ENCODE measurements around the gene PXDC1.

PXDC1 gene

DNA sequence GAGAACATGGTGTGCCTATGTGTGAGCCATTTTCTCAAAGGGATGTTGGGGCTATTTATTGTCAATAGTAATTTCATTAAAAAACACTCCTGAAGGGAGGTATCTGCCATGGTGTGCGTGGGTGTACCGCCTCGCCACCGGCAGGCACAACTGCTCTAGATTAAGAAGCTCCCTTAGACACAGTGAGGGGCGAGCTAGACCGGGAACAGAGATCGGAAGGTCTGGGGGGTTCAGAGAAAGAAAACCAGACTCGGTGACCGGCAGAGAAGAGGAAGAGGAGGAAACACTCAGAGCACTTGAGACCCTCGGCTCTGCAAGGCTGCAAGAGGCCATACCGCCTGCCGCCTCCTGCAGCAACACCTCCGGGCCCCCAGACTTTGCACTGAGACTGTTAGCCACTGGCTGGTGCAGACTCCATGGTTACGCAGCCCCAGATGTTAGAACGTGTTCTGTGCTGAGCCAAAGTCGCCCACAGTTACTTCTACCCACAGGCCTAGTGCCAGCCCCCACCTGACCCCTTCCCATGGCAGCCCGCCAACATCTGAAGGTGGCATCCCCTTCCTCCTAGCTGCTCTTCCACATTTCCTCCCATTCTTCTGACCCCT, 18.1 kb downstream of the PXDC1 start:
- H3K27me3 ChIP-seq (ENCODE audit: control insufficient read depth in 5 of 5, insufficient read depth in 4 of 5, low read length in 5 of 5) = no peaks in the 10 kb centered on the region
- H3K36me3 ChIP-seq (ENCODE audit: control insufficient read depth in 5 of 5, insufficient read depth in 5 of 5, low read length in 5 of 5) = peaks cover 10 to 92% (median 82%) of the 10 kb centered on the region in 5 donors
- H3K9ac ChIP-seq (ENCODE audit: low read length in 5 of 5) = no peak overlapping the region
- peaks cover 7 to 38% (median 36%) of the 10 kb centered on the region in 5 donors for H3K4me1 ChIP-seq (ENCODE audit: control insufficient read depth in 5 of 5, insufficient read depth in 5 of 5, low read length in 5 of 5)
- no peak overlapping the region for H3K4me3 ChIP-seq (ENCODE audit: low read depth in 1 of 5, low read length in 5 of 5)
- H3K27ac ChIP-seq (ENCODE audit: low read depth, low read length) = no peak overlapping the region
- no peaks in the 10 kb centered on the region for H3K9me3 ChIP-seq (ENCODE audit: control insufficient read depth in 5 of 5, low read length in 5 of 5)

- Histone ChIP-seq H3K36me3 (ENCODE audit: control insufficient read depth in 5 of 5, insufficient read depth in 5 of 5, low read length in 5 of 5) (peaks cover 14 to 92% (median 82%) of the 10 kb centered on the region in 5 donors), H3K9ac (ENCODE audit: low read length in 5 of 5) (no peak overlapping the region), H3K4me3 (ENCODE audit: low read depth in 1 of 5, low read length in 5 of 5) (peak overlapping the region in 1 of 5 donors; percentile 9), H3K27ac (ENCODE audit: low read depth, low read length) (no peak overlapping the region), H3K27me3 (ENCODE audit: control insufficient read depth in 5 of 5, insufficient read depth in 4 of 5, low read length in 5 of 5) (no peaks in the 10 kb centered on the region), H3K4me1 (ENCODE audit: control insufficient read depth in 5 of 5, insufficient read depth in 5 of 5, low read length in 5 of 5) (peaks cover 7 to 31% (median 31%) of the 10 kb centered on the region in 5 donors), H3K9me3 (ENCODE audit: control insufficient read depth in 5 of 5, low read length in 5 of 5) (no peaks in the 10 kb centered on the region)
These were observed 19.0 kb downstream of the PXDC1 start for GRCh38 chr6:3732345-3733141.

GRCh38 chr6:3731700-3732099, 19.8 kb downstream of the PXDC1 start:
- H3K9ac ChIP-seq (ENCODE audit: low read length in 5 of 5) = no peak overlapping the region
- H3K9me3 ChIP-seq (ENCODE audit: control insufficient read depth in 5 of 5, low read length in 5 of 5) = no peaks in the 10 kb centered on the region
- H3K36me3 ChIP-seq (ENCODE audit: control insufficient read depth in 5 of 5, insufficient read depth in 5 of 5, low read length in 5 of 5) = peaks cover 14 to 92% (median 82%) of the 10 kb centered on the region in 5 donors
- H3K27me3 ChIP-seq (ENCODE audit: control insufficient read depth in 5 of 5, insufficient read depth in 4 of 5, low read length in 5 of 5) = no peaks in the 10 kb centered on the region
- peaks cover 4 to 31% (median 22%) of the 10 kb centered on the region in 5 donors for H3K4me1 ChIP-seq (ENCODE audit: control insufficient read depth in 5 of 5, insufficient read depth in 5 of 5, low read length in 5 of 5)
- H3K4me3 ChIP-seq (ENCODE audit: low read depth in 1 of 5, low read length in 5 of 5) = no peak overlapping the region
- H3K27ac ChIP-seq (ENCODE audit: low read depth, low read length) = no peak overlapping the region

DNA sequence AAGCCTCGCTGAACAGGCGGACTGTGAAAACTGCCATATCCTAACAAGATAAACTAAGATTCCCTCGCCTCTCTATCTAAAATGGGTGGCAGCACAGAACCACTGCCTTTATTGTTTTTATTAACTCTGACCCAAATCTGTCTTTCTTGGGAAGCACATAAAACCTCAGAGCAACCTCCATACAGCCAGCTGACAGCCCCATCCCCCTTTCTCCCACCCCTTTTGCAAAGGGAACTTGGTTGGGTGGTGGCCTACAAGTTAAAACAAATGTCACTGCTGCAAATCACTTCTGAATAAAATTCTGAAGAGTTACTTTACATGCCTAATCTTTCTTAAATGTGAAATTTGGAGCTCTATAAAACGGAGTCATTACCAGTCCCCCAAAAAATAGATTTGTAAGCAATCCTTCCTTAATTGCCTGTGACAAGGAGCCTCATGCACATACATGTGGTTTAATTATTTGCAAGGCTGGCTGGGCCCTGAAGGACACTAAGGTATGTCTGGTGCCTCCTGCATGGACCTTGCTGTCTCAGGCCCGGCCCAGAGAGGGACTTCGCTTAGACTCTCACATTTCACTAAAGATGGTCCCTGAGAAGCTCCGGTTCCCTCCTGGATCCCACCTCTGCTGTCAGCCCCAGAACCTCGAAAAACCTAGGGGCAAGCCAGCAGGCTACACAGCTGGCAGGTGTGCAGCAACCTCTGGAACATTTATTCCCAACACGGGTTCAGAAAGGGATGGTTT, 21.7 kb downstream of the PXDC1 start:
- Histone ChIP-seq H3K9ac (ENCODE audit: low read length in 5 of 5) (no peak overlapping the region), H3K27ac (ENCODE audit: low read depth, low read length) (no peak overlapping the region), H3K27me3 (ENCODE audit: control insufficient read depth in 5 of 5, insufficient read depth in 4 of 5, low read length in 5 of 5) (no peaks in the 10 kb centered on the region), H3K9me3 (ENCODE audit: control insufficient read depth in 5 of 5, low read length in 5 of 5) (no peaks in the 10 kb centered on the region), H3K4me1 (ENCODE audit: control insufficient read depth in 5 of 5, insufficient read depth in 5 of 5, low read length in 5 of 5) (peaks cover 5 to 40% (median 29%) of the 10 kb centered on the region in 5 donors), H3K4me3 (ENCODE audit: low read depth in 1 of 5, low read length in 5 of 5) (no peak overlapping the region), H3K36me3 (ENCODE audit: control insufficient read depth in 5 of 5, insufficient read depth in 5 of 5, low read length in 5 of 5) (peaks cover 9 to 91% (median 82%) of the 10 kb centered on the region in 5 donors)

- H3K4me3 ChIP-seq (ENCODE audit: low read depth in 1 of 5, low read length in 5 of 5) = no peak overlapping the region
- no peak overlapping the region for H3K9ac ChIP-seq (ENCODE audit: low read length in 5 of 5)
- H3K9me3 ChIP-seq (ENCODE audit: control insufficient read depth in 5 of 5, low read length in 5 of 5) = no peaks in the 10 kb centered on the region
- no peak overlapping the region for H3K27ac ChIP-seq (ENCODE audit: low read depth, low read length)
- H3K27me3 ChIP-seq (ENCODE audit: control insufficient read depth in 5 of 5, insufficient read depth in 4 of 5, low read length in 5 of 5) = peaks cover 0 to 2% (median 0%) of the 10 kb centered on the region in 5 donors
- peaks cover 11 to 55% (median 42%) of the 10 kb centered on the region in 5 donors for H3K4me1 ChIP-seq (ENCODE audit: control insufficient read depth in 5 of 5, insufficient read depth in 5 of 5, low read length in 5 of 5)
- H3K36me3 ChIP-seq (ENCODE audit: control insufficient read depth in 5 of 5, insufficient read depth in 5 of 5, low read length in 5 of 5) = peaks cover 9 to 91% (median 82%) of the 10 kb centered on the region in 5 donors
These were observed 23.9 kb downstream of the PXDC1 start for GRCh38 chr6:3727593-3728108.

DNA sequence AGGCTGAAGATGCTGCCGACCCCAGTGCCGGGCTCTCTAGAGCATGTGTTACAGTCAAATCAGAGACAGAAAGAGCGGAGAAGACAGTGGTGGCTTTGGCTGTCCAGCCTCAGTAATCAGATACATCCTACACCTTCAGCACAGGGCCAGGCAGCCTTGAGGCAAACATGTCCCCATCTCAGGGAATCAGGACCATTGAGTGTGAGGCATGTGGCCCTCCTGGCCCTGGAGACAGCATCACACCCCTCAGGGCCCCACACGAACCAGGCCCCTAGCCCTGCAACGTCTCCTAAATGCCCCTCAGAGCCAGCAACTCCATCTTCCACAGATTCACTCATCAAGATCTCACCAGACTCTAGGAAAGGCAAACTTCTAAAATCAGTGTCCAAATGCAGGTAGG, 24.5 kb downstream of the PXDC1 start:
- Histone ChIP-seq H3K9me3 (ENCODE audit: control insufficient read depth in 5 of 5, low read length in 5 of 5) (no peaks in the 10 kb centered on the region), H3K4me3 (ENCODE audit: low read depth in 1 of 5, low read length in 5 of 5) (no peak overlapping the region), H3K36me3 (ENCODE audit: control insufficient read depth in 5 of 5, insufficient read depth in 5 of 5, low read length in 5 of 5) (peaks cover 9 to 94% (median 83%) of the 10 kb centered on the region in 5 donors), H3K9ac (ENCODE audit: low read length in 5 of 5) (no peak overlapping the region), H3K27ac (ENCODE audit: low read depth, low read length) (no peak overlapping the region), H3K27me3 (ENCODE audit: control insufficient read depth in 5 of 5, insufficient read depth in 4 of 5, low read length in 5 of 5) (peaks cover 0 to 2% (median 0%) of the 10 kb centered on the region in 5 donors), H3K4me1 (ENCODE audit: control insufficient read depth in 5 of 5, insufficient read depth in 5 of 5, low read length in 5 of 5) (peaks cover 9 to 56% (median 45%) of the 10 kb centered on the region in 5 donors)

- no peak overlapping the region for H3K27ac ChIP-seq (ENCODE audit: low read depth, low read length)
- peaks cover 9 to 94% (median 86%) of the 10 kb centered on the region in 5 donors for H3K36me3 ChIP-seq (ENCODE audit: control insufficient read depth in 5 of 5, insufficient read depth in 5 of 5, low read length in 5 of 5)
- no peak overlapping the region for H3K4me3 ChIP-seq (ENCODE audit: low read depth in 1 of 5, low read length in 5 of 5)
- no peaks in the 10 kb centered on the region for H3K9me3 ChIP-seq (ENCODE audit: control insufficient read depth in 5 of 5, low read length in 5 of 5)
- H3K9ac ChIP-seq (ENCODE audit: low read length in 5 of 5) = no peak overlapping the region
- peaks cover 0 to 2% (median 0%) of the 10 kb centered on the region in 5 donors for H3K27me3 ChIP-seq (ENCODE audit: control insufficient read depth in 5 of 5, insufficient read depth in 4 of 5, low read length in 5 of 5)
- H3K4me1 ChIP-seq (ENCODE audit: control insufficient read depth in 5 of 5, insufficient read depth in 5 of 5, low read length in 5 of 5) = peaks cover 9 to 59% (median 46%) of the 10 kb centered on the region in 5 donors
These were observed 25.1 kb downstream of the PXDC1 start for GRCh38 chr6:3726421-3726820.

- no peaks in the 10 kb centered on the region for H3K9me3 ChIP-seq (ENCODE audit: control insufficient read depth in 5 of 5, low read length in 5 of 5)
- H3K36me3 ChIP-seq (ENCODE audit: control insufficient read depth in 5 of 5, insufficient read depth in 5 of 5, low read length in 5 of 5) = peaks cover 6 to 87% (median 76%) of the 10 kb centered on the region in 5 donors
- peak overlapping the region in 1 of 5 donors; percentile 27 for H3K9ac ChIP-seq (ENCODE audit: low read length in 5 of 5)
- peaks cover 0 to 2% (median 0%) of the 10 kb centered on the region in 5 donors for H3K27me3 ChIP-seq (ENCODE audit: control insufficient read depth in 5 of 5, insufficient read depth in 4 of 5, low read length in 5 of 5)
- H3K27ac ChIP-seq (ENCODE audit: low read depth, low read length) = peak overlapping the region; percentile 59
- no peak overlapping the region for H3K4me3 ChIP-seq (ENCODE audit: low read depth in 1 of 5, low read length in 5 of 5)
- H3K4me1 ChIP-seq (ENCODE audit: control insufficient read depth in 5 of 5, insufficient read depth in 5 of 5, low read length in 5 of 5) = peaks cover 9 to 59% (median 46%) of the 10 kb centered on the region in 5 donors
These were observed 26.1 kb downstream of the PXDC1 start for GRCh38 chr6:3725145-3726047.
